Activated CD8-positive, alpha-beta memory T cell treated with anti-CD3 and anti-CD28 coated beads for 36 hours (primary cell): ENCODE results near the gene YEATS2. TPM values are rescaled to one million over a fixed set of nuclear protein-coding genes. Genes with fewer than 3 reads are reported as not detected.
"Not testable (repeated sequence)": the region's sequence is repeated elsewhere in the genome, so short reads cannot be mapped to it uniquely, and the experiment has no call there.

ENCODE experiments used
- CTCF ChIA-PET: fragments of 350-600 bp; sonication (Branson Sonifier 250); formaldehyde crosslinking; loops from one replicate; lab custom pipeline; 2021; ENCODE audit warnings: antibody characterized with exemption; lab: Charles Lee
- POLR2A ChIA-PET: fragments of 350-600 bp; sonication (Branson Sonifier 250); formaldehyde crosslinking; loops from one replicate; lab custom pipeline; 2021; ENCODE audit warnings: antibody characterized with exemption; lab: Charles Lee
- total RNA-seq, 2 experiments: library from RNA; stranded (reverse); gene quantifications; one replicate each; pipeline ENCODE4 v1.2.3, GENCODE V29; 2021

Gene YEATS2
- total RNA-seq, 2 experiments from 2014 or later: 44.1 to 46.6 TPM

DNA sequence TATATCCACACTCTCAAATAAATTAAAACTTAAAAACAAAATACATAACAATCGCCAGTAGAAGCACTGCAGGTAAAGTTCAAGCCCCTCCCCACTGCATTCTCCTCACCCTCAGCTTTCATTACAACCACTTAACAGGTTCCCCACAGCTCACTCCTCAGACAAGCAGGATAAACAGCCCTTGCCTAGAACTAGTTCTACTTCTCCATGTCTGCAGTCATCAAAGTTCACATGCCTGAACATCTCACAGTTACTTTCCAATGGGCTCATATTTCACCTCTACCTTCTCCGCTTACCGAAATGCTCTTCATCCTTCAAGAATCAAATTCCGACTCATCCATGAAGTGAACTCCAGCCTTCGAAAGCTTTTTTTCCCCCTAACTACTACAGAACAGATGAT is 4.1 kb downstream of the YEATS2 start:
- ChIA-PET POLR2A (no interaction called here), CTCF (no interaction called here)

- CTCF ChIA-PET, POLR2A ChIA-PET: not testable (repeated sequence)
Measured at GRCh38 chr3:183703892-183704291, 6.3 kb downstream of the YEATS2 start.

- ChIA-PET CTCF (interaction anchor here (0.6 to 1.1 kb wide), 2 partner anchors 52 to 157 kb away, joined by 3 read pairs; no protein-coding TSS in a partner anchor), POLR2A (interaction anchor here (1.2 kb wide), 1 partner anchor 13 kb away, joined by 3 read pairs; the partner anchor contains the start of gene YEATS2)
Measured at GRCh38 chr3:183710231-183710630, 12.6 kb downstream of the YEATS2 start.

DNA sequence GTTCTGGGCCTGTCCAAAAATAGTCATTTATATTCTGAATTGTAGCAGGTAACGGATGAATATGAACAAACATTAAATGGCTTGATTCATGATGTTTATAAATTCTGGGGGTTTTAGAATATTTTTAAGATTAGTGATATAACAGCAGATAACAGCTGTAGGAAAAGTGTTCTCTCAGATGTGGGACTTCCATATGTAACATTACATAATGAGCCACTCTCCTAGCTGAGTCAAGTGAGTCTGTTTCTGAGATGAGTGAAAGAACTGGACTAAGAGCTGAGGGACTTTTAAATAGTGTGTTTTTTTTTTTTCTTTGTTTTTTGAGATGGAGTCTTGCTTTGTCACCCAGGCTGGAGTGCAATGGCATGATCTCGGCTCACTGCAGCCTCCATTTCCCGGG is 13.9 kb downstream of the YEATS2 start:
- ChIA-PET CTCF (no interaction called here), POLR2A (no interaction called here)

GRCh38 chr3:183714622-183715021 is 17.0 kb downstream of the YEATS2 start:
- ChIA-PET CTCF (no interaction called here), POLR2A (no interaction called here)

- POLR2A ChIA-PET: interaction anchor here (0.6 kb wide), 1 partner anchor 216 kb away, joined by 3 read pairs; no protein-coding TSS in a partner anchor
- CTCF ChIA-PET: no interaction called here
Measured at GRCh38 chr3:183718012-183718411, 20.4 kb downstream of the YEATS2 start.

GRCh38 chr3:183725387-183725786 is 27.8 kb downstream of the YEATS2 start:
- ChIA-PET CTCF (no interaction called here), POLR2A (no interaction called here)

DNA sequence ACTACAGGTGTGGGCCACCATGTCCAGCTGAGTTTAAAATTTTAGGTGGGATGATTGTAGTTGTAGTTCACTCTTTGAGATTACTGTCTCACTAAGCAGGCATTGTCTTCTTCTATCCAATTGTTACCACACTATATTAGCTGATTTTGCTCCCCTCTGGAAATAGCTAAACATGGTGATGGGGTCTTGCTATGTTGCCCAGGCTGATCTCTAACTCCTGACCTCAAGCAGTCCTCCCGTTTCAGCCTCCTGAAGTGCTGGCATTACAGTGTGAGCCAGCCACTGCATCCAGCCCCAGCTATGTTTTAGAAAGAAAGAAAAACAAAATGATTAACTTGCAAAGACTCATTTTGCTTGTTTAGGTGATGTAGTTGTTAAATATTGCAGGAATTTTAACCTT is 30.6 kb downstream of the YEATS2 start:
- POLR2A ChIA-PET: interaction anchor here (0.5 to 0.6 kb wide), 2 partner anchors 93 to 424 kb away, joined by 3 to 11 read pairs; no protein-coding TSS in a partner anchor
- CTCF ChIA-PET: interaction anchor here (0.8 to 1.4 kb wide), 2 partner anchors 39 to 260 kb away, joined by 3 to 4 read pairs; no protein-coding TSS in a partner anchor

DNA sequence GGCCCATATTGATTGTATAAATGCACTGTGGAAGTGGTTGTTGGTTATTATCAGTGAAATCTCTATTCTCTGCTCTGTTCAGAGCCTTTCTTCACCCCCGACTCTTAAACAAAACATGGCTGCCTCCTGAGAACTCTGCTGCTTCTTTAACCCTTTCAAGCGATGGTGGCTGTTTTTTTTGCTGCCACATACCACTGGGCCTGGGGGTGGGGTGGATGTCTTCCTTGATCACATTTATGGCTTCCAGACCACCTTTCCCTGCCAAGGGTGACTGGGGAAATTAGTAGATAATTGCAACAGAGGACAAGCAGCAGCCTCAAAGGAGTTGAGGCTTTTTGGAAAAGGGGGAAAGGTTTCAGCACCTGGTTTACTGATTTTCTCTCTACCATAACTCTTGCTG is 32.8 kb downstream of the YEATS2 start:
- ChIA-PET CTCF (no interaction called here), POLR2A (no interaction called here)

GRCh38 chr3:183731611-183732010 is 34.0 kb downstream of the YEATS2 start:
- POLR2A ChIA-PET: no interaction called here
- CTCF ChIA-PET: no interaction called here

DNA sequence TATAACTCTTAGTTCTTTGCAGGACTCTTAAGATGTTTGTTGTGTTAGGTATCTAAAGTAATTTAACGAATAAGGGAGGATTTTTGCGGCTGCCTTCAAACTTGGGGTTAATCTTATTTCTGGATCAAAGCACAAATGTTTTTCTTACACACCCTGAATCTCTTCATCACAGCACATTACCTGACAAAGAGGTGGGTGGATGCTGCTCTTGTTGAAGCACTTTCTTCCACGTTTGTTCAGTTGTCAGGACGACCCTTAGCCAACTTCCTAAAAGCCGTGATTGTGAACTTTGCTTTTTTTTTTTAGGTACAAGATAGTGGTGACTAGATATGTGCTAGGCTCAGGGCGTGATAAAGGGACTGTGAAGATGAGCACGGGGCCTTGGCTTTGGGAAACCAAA is 36.0 kb downstream of the YEATS2 start:
- ChIA-PET POLR2A (no interaction called here), CTCF (interaction anchor here (0.6 kb wide), 1 partner anchor 42 kb away, joined by 3 read pairs; no protein-coding TSS in a partner anchor)

GRCh38 chr3:183734750-183735494 is 37.3 kb downstream of the YEATS2 start:
- POLR2A ChIA-PET: no interaction called here

DNA sequence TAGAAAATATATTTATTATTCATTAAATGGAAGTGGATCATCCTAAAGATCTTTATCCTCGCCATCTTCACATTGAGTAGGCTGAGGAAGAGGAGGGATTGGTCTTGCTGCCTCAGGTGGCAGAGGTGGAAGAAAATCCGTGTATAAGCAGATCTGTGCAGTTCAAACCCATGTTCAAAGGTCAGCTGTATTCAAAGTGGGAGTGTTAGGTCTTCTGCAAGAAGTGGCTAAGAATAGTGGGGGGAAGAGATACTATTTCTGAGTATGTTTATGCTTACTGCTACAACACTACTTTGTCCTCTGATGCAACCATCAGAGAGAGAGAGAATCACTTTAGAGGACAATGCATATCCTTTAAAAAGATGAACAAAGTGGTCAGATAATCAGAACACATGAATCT is 39.5 kb downstream of the YEATS2 start:
- ChIA-PET CTCF (no interaction called here), POLR2A (no interaction called here)

More at GRCh38 chr3:183734750-183735494, 37.3 kb downstream of the YEATS2 start:
- CTCF ChIA-PET: no interaction called here

DNA sequence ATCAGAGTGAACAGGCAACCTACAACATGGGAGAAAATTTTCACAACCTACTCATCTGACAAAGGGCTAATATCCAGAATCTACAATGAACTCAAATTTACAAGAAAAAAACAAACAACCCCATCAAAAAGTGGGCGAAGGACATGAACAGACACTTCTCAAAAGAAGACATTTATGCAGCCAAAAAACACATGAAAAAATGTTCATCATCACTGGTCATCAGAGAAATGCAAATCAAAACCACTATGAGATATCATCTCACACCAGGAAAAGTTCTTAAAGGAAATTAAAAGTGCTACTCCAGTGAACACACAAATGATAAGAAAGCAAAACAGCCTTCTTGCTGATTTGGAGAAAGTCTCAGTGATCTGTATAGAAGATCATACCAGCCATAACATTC is 42.6 kb downstream of the YEATS2 start:
- POLR2A ChIA-PET: interaction anchor here (0.6 kb wide), 1 partner anchor 310 kb away, joined by 7 read pairs; no protein-coding TSS in a partner anchor
- CTCF ChIA-PET: not testable (repeated sequence)

DNA sequence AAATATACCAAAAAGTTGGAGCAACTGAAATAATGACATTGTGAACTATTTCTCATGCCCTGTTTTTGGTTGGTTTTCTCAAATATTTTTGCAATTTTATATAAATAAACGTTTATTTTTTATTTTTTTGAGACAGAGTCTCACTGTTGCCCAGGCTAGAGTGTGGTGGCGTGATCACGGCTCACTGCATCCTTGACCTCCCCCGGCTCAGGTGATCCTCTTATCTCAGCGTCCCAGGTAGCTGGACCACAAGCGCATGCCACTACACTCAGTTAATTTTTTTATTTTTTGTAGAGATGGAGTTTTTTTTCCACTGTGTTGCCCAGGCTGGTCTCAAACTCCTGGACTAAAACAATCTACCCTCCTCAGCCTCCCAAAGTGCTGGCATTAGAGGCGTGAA is 45.6 kb downstream of the YEATS2 start:
- CTCF ChIA-PET: no interaction called here
- POLR2A ChIA-PET: no interaction called here

DNA sequence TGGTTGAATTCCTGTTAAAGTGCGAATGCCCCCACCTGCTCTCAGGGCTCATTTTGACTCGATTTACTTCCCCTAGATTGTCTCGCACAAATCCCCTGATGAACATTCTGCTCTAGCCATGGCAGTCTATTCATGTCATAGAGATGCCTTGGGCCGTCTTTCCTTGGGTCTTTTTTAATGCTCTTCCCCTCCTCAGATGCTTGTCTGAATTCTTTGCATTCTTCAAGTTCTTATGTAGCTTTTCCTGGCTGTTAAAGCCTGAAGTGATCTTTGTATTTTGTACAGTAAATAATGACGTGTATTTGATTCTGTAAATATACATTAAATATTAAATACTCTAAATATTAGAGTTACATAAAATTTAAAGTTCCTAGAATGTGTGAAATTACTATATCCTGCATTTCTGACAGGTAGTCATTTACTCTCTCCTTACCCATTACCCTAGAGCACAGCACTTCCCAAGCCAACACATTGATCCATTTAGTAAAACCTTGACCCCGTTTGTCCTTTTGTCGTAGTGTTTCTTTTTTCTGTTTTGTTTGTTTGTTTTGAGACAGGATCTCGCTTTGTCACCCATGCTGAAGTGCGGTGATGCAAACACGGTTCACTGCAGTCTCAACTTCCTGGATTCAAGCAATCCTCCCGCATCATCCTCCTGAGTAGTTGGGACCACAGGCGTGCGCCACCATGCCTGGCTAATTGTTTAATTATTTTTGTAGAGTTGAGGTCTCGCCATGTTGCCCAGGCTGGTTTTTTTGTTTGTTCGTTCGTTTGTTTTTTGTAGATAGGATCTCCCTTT is 47.9 kb downstream of the YEATS2 start:
- ChIA-PET CTCF (no interaction called here), POLR2A (no interaction called here)

DNA sequence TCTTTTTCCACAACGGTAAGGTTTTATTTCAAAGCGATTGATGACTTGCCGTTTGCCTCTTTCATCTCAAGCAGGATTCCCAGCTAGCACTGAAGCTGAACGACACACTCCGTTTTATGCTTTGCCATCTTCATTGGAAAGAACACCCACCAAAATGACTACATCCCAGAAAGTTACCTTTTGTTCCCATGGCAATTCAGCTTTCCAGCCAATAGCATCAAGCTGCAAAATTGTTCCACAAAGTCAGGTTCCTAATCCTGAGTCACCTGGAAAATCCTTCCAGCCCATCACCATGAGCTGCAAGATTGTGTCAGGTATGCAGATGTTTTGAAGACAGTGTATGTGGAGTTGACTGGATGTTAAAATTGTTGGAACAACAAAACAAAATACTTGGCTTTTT is 56.5 kb downstream of the YEATS2 start:
- POLR2A ChIA-PET: no interaction called here
- CTCF ChIA-PET: no interaction called here

DNA sequence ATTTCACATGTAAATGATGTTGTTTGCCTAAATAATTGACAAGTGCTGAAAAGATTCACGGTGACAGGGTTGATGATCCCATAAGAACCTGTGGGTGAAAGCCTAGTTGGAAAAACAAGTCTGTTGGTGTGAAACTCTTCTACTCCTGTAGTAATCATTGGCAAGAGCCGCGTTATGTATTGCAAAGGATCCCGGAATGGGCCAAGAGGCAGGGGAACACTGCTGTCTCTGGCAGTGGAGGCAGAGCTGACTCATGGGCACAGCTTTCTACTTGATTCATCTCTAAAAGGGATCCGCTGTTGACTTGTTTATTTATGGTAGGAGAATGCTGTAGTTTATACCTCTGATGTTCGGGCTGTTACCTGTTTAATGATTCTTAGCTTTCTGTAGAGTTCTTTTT is 64.7 kb downstream of the YEATS2 start:
- CTCF ChIA-PET: interaction anchor here (0.5 to 0.6 kb wide), 2 partner anchors 17 to 53 kb away, joined by 3 read pairs; no protein-coding TSS in a partner anchor

DNA sequence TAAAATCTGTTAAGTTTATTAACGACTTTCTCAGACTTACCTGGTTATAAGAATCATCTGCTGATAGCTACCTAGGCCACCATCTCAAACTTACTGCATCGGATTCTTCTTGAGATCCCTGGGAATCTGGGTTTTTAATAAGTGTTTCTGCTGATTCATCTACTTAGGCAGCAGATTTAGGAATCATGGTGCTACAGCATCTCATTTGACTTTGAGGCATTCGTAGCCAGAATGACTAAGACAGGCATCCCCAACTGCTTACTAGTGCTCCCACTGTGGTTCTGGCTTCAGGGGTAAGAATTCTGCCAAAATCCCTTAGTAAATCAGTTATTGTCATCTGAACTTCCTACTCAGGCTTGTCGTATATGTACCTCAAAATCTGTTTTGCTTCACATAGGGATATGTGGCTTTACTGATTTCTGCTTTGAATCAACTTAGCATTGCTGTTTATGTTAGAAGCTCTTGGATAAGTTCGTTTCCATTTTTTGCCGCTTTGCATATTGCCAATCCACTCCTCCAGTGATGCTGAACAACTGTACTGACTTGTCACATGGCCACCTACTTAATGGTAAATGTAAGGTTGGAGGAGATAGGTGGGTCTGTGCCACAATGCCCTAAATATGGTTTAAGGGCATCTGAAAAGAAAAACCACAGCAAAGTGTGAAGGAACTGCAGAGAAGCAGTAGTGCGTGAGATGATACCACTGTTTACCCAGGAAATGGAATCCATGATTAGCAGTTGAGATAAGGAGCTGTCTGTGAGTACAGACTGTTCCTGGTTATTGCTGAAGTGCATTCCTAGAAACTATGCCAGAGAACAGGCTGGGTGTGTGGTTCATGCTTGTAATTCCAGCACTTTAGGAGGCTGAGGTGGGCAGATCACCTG is 67.5 kb downstream of the YEATS2 start:
- CTCF ChIA-PET: interaction anchor here (0.6 to 0.9 kb wide), 4 partner anchors 130 to 325 kb away, joined by 3 to 5 read pairs (median 4); partner anchors contain the start of gene KLHL24
- POLR2A ChIA-PET: no interaction called here

More for the DNA sequence above, 64.7 kb downstream of the YEATS2 start:
- POLR2A ChIA-PET: no interaction called here
